OCI-LY1 (cell line): Measurements from ENCODE around the gene MVB12A.

Source experiments
- CTCF ChIP-seq: fragments of 200-600 bp; sonication (generic), shearing (Covaris generic); IDR thresholded peaks from 2 replicates; pipeline ENCODE4 v1.5.1; 2017; ENCODE audit warnings: mild to moderate bottlenecking, antibody characterized with exemption, low read length, moderate library complexity, mixed read lengths
- EZH2 ChIP-seq: fragments of 200-600 bp; sonication (generic), shearing (Covaris generic); IDR thresholded peaks from 2 replicates; pipeline ENCODE4 v1.8.0; 2017; ENCODE audit warnings: borderline replicate concordance, mixed run types, mild to moderate bottlenecking, antibody characterized with exemption, low read length, moderate library complexity, mixed read lengths

- TF ChIP-seq EZH2, result no peak
- TF ChIP-seq CTCF, result no peak
These were observed 2.1 kb downstream of the MVB12A start for GRCh38 chr19:17421942-17422341.
